CD4-positive, alpha-beta T cell treated with Interleukin-1 beta for 1 hour (primary cell): ENCODE results near the gene WASHC2A.
A peak's percentile ranks its signal among the peaks of the same experiment; 100 is the strongest.
"Not testable (repeated sequence)": the region's sequence is repeated elsewhere in the genome, so short reads cannot be mapped to it uniquely, and the experiment has no call there.

Experiments used
- DNase-seq, 2 donors: peaks; one replicate each; pipeline ENCODE4 v3.0.0-alpha.2; 2020 to 2022

The WASHC2A gene

DNA sequence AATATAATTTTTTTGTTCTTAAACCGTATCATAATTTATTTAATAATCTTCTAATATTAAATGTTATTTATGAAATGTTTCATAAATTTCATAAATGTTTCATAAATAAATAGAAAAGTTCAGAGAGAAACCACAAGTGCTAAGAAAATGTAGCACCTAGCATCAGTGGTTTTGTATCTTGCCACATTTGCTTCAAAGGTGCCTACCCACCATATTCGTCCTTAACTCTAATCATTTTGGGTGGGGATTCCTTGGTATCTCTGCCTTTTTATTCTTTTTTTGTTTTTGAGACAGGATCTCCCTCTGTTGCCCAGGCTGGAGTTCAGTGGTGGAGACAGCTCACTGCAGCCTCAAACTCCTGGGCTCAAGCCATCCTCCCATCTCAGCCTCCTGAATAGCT is 7.4 kb downstream of the WASHC2A start:
- not testable (repeated sequence) for DNase-seq

DNA sequence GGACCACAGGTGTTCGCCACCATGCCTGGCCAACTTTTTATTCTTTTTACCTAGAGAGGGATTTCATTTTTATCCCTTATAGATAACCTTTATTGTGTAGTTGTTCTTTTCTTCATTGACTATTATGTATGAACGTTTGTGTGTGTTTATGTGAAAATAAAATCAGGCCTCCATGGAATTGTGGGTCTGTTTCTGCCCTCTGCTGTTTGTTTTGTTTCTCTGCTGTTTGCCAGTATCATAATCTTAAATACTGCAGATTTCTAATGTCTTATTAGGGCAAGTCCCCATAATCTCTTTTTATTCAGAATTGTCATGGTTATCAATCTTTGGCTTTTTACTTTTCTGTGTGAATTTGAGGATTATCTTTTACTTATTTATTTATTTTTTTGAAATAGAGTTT is 7.8 kb downstream of the WASHC2A start:
- DNase-seq: peak in 1 of 2 donors; percentile 19

DNA sequence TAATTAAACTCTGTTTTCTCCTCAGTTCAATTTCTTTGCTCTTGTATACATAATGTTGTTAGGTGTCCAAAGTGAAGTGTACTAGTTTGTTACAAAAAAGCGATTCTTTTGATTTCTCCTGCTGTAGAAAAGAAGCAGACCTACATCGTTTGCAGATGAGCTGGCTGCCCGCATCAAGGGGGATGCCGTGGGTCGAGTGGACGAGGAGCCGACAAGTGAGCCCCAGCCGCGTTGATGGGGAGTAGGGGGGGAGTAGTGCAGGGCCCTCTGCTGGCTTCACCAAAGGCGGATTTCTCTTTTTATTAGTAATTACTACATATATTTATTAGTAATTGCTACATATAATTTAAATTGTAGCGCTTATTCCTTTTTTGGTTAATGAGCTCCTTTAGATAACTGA is 23.6 kb downstream of the WASHC2A start:
- DNase-seq: not testable (repeated sequence)

DNA sequence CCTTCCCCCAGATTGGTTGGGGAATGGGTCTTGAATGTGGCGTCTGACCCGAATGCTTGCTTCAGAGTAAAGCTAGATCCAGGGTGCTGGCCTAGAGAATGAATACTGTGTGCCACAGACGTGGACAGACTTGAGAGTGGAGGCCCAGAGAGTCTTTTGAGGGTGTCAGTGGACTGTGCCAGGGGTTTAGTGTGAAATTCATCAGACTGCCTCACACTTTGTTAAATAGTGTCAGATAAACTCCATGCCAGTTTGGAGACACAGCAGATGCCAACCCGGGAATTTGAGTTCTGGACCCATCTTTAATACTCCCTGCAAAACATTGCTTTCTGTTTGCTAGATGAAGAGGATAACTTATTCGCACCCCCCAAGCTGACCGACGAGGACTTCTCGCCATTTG is 25.2 kb downstream of the WASHC2A start:
- DNase-seq: not testable (repeated sequence)

DNA sequence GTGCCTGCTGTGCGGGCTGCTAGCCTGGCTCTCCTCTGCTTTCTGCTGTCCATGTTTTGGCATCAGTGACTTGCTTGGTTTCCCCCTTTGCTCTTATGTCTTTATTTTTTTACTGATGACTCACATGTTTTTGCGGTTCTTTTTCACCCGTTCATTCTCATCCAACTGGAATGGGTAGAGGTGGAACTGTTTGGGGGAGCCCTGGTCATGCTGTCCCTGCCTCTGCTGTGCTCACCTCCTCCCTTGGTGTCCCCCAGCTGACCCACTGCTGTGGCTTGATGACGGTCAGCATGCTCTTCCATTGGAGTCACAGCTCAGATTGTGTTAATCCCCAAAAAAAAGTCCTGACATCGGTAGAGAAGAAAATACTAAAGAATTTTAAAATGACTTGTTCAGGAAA is 26.9 kb downstream of the WASHC2A start:
- not testable (repeated sequence) for DNase-seq

DNA sequence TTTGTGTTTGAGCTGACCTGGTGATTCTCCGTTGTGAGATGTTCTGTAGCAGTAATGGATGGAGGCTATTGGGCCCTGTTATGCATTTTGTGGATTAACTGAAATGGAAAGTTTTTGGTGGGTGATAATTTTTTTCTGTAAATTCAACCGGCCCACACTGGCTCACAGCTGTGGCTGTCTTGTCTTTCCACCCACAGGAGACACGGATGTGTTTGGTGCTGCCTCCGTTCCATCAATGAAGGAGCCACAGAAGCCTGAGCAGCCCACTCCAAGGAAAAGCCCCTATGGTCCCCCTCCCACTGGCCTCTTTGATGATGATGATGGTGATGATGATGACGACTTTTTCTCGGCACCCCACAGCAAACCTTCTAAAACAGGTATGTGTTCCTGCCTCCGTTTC is 27.6 kb downstream of the WASHC2A start:
- DNase-seq: not testable (repeated sequence)

DNA sequence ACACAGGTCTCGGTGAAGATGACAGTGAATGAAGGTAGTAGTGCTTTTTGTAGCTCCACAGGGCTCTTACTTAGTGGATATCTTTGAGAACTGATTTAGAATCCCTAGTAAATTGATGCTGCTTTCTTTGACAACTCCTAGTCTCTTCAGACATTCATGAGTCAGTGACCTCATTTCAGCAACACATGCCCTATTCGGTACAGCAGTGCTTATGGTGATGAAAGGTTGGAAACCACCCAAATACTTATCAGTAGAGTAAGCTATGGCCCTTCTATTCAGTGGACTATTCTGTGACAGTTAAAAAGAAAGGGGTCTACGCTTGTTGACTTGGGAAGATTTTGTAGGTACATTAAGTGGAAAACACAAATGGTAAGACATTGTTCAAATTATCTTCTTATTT is 29.0 kb downstream of the WASHC2A start:
- not testable (repeated sequence) for DNase-seq

DNA sequence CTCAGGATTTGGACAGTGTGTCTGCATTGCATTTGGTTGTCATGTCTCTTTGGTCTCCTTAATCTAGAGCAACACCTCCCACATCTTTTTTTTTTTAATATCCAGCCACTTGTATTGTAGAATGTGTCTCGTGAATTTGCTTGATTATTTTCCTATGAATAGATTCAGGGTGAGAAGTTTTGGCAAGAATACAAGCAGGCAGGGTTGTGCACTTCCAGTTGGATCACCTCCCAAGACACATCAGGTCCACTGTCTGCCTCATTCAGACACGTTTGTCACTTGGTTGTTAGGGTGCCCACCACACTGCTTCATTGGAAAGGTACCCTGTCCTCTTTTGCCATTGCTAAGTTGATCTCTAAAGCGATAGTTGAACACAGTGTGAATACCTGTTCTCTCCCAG is 30.9 kb downstream of the WASHC2A start:
- DNase-seq: not testable (repeated sequence)

DNA sequence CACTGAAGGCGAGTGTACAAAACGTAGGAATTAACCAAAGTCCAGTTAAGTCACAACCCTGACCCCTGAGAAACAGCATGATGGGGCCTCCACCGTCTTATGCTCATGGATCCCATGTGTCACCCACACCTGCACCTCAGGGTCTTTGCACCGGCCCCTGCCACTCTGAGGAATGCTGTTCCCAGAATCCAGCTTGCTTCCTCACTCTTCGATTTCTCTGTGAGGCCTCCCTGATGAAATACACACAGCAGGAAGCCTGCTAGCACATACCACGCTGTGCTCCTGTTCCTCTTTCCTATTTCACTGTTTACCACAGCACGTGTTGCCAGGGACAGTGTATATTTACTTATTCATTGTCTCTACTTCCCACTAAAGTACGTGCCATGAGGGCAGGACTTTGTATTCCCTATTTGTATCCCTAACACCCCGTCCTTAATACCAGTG is 33.4 kb downstream of the WASHC2A start:
- peak in 1 of 2 donors; percentile 3 for DNase-seq

DNA sequence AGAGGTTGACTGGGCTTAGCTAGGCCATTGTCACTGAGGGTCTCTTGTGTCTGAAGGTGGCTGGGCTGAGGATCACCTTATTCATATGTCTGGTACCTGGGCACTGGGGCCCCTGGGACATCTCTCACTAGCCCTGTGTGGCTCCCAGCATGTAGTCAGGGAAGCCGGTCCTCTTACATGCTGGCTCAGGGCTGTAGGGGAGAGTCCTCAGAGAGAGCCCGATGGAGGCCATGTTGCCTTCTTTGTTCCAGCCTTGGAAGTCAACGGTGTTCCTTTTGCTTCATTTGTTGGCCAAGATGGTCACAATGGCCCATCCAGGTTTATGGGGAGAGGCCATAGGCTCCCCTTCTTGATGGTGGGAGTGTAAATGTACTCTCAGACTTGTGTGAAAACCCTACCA is 34.0 kb downstream of the WASHC2A start:
- DNase-seq: not testable (repeated sequence)

DNA sequence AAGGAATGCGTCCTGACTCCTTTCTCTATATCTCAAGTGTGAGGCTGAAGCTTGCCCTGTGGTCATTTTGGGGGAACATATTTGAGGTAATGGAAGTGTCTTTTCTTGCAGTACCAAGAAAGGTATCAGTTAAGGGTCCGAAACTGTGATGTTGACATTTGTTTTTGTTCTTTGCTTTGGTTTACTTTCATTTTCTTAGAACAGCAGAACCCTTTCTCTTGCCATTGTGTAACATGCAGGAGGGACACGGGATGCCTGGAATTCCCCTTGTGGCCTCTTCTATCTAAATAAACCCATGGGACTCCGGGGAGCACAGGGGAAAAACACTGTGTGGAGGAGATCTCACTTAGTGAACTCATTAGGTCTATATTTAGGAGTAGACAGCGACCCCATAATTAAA is 34.5 kb downstream of the WASHC2A start:
- DNase-seq: not testable (repeated sequence)

DNA sequence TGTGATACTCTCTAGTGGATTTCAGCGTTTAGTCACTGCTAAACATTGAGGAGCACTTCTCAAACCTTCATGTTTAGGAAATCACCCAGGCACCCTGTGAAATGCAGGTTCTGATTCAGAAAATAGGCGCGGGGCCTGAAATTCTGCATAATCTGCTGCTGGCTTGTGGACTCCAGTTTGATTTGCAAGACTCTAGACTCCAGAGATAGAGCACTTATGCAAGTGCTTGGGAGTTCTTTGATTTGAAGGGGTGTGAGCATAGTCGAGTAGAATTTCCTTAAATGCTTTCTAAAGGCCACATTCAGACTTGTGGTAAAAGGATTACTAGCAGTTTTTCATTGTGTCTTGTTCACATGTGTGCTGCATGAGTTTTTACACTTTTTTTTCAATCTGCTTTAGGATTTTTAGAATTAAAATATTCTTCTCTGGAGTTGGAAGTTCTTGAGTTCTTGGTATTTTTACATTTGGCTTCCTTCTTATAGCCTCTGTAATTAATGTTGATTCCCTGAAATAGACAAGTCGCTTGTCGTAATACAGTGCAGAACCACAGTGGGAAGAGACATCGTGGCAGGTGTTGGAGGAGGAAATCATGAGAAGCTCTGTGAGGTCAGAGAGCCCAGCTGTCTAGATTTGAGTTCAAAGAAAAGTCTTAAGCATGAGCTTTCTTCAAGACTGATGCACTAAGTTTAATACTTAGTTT is 41.4 kb downstream of the WASHC2A start:
- not testable (repeated sequence) for DNase-seq

DNA sequence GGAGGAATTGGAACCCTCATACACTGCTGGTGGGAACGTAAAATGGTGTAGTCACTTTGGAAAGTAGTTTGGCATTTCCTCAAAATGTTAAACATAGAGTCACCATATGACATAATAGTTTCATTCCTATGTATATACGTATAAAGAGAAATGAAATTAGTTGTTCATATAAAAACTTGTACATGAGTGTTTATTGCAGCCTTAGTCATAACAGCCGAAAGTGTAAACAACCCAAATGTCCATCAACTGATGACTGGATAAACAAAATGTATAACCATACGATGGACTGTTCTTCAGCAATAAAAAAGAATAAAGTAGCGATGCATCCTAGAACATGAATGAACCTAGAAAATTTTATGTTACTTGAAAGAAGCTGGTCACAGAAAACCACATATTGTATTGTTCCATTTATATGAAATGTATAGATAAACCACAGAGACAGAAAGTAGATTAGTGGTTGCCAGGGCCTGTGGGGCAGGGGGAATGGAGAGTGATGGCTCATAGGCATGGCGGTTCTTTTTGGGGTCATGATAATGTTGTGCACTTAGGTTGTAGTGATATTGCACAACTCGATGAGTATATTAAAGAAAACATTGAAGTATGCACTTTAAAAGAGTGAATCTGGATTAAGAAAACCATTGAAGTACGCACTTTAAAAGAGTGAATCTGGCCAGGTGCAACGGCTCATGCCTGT is 44.8 kb downstream of the WASHC2A start:
- not testable (repeated sequence) for DNase-seq

DNA sequence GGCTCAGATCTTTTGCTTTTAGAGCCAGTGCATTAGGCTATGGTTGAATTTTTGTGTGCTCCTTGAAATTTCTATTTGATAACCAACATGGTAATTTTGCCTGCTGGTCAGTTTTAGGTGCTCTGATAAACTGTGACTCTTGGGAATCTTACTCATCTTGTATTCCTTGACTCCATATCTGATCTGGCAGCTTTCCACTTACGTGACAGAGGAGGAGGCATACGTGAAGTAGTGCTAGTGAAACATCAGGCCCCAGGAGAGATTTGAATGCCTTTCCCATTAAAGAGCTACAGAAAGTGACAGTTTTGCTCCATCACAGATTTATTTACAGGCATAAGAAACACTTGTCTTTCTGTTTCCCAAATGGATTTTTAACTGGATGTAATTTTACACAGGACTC is 59.0 kb downstream of the WASHC2A start:
- DNase-seq: not testable (repeated sequence)

DNA sequence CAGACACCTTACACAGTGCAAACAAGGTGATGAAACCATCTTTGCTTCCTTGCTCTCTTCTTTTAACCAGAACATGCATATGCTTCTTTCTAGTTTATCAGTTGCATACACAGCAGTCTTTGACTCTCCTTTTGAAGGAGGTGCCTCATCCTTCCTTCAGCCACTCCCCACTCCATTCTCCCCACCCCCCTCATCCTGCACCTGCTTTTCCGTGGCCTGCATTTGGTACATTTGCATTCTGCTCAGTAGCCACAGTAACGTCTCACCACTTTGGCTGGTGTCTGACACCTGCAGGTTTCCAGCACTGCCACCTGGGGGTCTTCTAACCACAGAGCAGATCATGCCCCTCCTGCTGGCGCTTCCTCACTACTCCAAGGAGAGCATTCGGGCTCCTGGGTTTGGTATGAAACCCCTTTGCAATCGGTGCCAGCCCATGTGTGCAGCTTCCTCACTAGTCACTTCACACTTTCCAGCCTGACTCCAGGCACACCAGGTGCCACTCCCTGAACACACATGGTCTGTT is 60.1 kb downstream of the WASHC2A start:
- DNase-seq: not testable (repeated sequence)

DNA sequence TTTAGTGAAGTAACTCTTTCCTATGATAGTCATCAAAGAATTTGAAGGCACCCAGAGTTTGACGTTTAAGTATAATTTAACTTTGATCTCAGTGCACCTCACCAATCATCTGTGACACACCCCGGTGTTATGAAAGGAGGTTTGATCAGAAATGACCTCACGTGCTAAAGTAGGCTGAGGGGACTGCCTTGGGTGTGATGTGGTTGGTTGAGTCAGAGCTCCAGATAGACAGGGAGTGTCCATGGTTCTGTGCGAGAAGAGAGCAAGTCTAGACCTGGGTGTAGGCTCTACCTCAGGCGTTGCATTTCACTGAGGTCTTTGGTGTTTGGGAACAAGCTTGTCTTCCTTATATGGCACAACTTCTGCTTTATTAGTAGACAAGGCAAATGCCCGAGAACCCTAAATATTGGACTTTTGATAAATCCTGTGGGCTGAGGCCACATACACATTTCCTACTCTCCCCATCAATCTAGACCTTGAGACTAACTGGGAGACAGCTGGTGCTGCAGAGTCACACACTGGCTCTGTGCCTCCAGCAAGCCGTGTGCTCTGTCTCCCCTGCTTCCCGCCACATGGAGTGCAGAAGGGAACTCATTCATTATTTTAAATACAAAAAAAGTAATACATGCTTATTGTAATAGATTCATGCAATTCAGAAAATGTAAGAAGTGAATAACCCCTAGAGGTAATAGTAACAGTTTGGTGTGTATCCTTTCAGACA is 63.7 kb downstream of the WASHC2A start:
- not testable (repeated sequence) for DNase-seq

DNA sequence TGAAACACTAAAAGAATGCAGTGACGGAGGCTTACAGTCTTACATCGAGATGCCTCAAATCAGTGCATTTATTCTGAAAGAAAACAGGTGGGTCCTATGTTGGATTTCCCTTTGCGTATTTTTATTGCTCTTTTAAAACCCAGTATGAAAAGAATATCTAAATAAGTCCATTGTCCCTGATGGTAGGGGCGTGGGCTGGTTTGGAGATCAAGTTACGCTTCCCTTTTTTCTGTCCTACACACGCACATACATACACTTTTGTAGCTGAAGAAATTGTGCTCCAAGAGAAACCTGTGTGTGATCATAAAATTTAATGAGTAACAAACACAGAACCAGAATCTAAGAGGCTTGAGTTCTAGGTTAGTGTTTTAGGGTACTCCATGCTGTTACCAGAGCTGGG is 64.6 kb downstream of the WASHC2A start:
- not testable (repeated sequence) for DNase-seq

DNA sequence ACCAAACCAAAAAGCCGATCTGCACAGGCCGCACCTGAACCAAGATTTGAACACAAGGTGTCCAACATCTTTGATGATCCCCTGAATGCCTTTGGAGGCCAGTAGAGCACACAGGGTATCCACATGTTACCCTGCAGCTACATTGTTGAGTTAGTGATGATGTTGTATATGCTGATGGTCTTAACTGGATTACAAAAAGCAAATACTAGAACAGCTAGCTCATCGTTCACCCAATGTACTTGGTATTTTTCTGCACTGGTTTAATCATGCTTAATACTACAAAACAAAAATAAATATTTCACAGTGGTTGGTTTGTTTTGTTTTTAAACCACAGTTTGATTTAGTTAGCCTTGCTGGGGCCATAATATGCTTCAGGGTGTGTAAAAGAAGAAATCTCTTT is 65.1 kb downstream of the WASHC2A start:
- not testable (repeated sequence) for DNase-seq

DNA sequence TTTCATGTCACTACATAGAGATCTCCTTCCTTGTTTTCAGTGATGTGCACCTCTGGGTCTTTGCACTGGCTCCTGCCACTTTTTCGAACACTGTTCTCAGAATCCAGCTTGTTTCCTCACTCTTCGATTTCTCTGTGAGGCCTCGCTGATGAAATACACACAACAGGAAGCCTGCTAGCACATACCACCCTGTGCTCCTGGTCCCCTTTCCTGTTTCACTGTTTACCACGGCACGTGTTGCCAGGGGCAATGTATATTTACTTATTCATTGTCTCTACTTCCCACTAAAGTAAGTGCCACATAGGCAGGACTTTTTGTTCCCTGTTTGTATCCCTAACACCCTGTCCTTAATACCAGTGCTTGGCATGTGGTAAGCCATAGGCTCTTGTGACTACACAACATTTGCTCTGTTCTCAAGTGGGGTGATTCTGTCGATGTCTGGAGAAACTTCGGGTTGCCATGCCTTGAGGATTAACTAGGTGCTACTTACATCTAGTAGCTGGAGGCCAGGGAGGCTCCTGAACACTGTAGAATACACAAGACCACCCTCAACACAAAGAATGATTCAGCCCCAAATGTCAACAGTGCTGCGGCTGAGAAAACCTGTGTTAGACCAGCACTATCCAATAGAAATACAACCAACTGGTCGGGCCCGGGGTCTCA is 75.9 kb downstream of the WASHC2A start:
- DNase-seq: peak; percentile 3 to 37

DNA sequence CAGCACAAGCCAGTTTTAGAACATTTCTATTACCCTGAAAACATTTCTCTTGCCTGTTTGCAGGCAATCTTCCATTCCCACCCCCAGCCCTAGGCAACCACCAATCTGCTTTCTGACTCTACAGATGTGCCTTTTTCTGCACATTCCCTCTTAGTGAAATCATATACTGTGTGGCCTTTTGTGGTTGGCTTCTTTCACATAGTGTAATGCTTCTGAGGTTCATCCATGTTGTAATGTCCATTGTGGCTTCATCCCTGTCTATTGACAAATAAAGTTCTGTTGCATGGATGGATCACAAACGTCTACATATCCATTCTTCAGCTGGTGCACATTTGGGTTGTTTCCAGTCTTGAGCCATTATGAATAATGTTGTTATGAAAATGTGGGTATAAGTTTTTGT is 77.8 kb downstream of the WASHC2A start:
- not testable (repeated sequence) for DNase-seq

DNA sequence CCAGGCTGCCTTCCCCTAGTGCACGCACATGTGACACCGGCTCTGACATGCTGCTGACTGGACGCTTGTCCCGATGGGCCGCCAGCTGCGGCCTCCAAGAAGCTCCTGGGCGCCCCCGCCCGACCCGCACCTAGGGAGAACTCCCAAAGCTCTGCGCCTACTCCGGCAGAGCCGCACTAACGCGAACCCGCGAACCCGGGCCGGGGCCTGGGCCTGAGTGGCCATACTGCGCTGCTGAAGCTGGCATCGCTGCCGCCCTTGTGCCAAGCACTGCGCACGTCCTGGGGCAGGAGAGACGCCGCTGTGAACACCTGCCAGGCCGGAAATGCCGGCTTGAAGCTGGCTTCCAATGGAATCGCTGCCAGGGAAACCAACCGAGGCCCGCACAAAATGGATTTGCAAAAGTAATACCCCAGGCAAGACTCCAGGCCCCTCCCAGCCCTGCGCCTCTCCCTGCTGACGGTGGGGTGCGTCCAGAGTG is 85.1 kb downstream of the WASHC2A start:
- DNase-seq: no peak

DNA sequence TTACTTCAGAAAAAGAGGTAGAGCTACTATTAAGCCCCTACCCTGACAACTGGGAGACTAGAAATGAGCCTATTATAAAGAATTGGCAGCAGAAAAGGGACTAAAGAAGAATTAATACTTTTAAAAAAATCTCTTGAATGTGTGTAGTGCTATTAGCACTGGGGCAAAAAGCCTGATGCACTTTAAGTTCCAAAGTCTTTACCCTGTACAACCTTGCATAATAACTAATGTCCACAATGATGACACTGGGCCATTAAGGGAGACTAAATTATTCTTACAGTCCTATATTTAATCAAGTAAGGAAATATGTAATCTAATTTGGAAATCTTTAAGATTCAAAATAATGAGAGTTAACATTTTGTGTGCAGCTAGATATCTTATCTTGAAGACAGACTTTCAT is 90.1 kb downstream of the WASHC2A start:
- not testable (repeated sequence) for DNase-seq

DNA sequence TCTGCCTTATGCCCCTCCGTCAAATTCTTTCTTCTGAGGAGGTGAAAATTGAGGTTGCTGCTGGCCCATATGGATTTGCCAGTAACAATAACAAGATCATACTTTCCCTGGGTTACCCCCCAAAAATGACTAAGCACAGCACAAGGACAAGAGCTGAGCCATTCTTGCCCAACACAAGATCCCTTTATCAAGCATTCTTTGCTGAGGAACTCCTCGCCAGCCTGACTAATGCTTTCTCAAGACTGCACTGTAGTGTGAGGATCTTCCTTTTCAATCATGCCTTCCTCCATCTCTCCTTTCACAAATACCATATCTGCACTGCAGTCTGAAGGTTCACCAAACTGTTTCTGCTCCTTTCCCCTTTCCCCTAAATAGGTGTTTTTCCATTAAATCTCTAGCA is 92.1 kb downstream of the WASHC2A start:
- not testable (repeated sequence) for DNase-seq
